ENCODE results near the gene EPHB6.

The EPHB6 gene

DNA sequence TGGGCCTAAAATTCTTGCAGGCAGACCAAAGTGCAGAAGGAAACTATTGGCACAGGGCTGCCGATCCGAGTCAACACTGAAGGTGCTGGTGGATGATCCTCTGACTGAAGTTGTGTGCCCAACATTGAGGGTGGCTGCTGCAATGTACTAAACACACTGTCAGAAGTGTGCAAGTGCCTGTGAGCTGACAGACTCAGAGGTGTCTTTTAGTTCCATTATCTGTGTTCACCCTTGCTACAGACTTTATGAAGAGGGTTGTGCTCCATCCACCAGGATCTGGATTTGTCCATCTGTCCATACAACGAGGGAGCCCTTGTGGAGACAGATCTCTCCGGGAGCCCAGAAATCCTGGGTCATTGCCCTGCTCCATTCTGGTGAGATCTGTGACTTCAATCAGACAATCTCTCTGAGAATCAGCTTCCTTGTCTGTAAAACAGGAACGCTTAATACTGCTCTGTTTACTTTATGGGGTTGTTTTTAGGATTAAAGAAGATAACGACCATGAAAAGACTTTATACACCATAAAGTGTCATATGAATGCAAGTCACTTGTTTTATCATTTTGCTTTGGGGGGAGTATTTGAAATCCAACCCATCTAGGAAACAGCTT is 40.2 kb downstream of the EPHB6 start:
- Histone ChIP-seq H3K9me3 (ENCODE audit: control insufficient read depth, insufficient read depth, low read length) (no peaks in the 10 kb centered on the region), H3F3A (ENCODE audit: control insufficient read depth, insufficient read depth) (no peaks in the 10 kb centered on the region), H3K4me3 (ENCODE audit: low read length) (no peak overlapping the region), H3K27ac (ENCODE audit: low read depth, low read length) (no peak overlapping the region), H3K4me2 (ENCODE audit: low read length) (no peak overlapping the region), H3K36me3 (ENCODE audit: control insufficient read depth, low read length) (no peaks in the 10 kb centered on the region), H3K4me1 (ENCODE audit: control insufficient read depth, low read length) (no peaks in the 10 kb centered on the region), H3K27me3 (ENCODE audit: control insufficient read depth, low read length) (peaks cover 48% of the 10 kb centered on the region), H3K9me2 (replicated peaks; ENCODE audit: control insufficient read depth, low read length) (no peaks in the 10 kb centered on the region), H3K79me2 (ENCODE audit: control insufficient read depth, low read length) (no peaks in the 10 kb centered on the region), H4K20me1 (ENCODE audit: control insufficient read depth, insufficient read depth, low read depth, low read length) (no peaks in the 10 kb centered on the region)
- TF ChIP-seq, protein P1, sequence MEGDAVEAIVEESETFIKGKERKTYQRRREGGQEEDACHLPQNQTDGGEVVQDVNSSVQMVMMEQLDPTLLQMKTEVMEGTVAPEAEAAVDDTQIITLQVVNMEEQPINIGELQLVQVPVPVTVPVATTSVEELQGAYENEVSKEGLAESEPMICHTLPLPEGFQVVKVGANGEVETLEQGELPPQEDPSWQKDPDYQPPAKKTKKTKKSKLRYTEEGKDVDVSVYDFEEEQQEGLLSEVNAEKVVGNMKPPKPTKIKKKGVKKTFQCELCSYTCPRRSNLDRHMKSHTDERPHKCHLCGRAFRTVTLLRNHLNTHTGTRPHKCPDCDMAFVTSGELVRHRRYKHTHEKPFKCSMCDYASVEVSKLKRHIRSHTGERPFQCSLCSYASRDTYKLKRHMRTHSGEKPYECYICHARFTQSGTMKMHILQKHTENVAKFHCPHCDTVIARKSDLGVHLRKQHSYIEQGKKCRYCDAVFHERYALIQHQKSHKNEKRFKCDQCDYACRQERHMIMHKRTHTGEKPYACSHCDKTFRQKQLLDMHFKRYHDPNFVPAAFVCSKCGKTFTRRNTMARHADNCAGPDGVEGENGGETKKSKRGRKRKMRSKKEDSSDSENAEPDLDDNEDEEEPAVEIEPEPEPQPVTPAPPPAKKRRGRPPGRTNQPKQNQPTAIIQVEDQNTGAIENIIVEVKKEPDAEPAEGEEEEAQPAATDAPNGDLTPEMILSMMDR (IDR thresholded peaks at IDR 0.05; ENCODE audit: low read depth, low read length, poor library complexity, severe bottlenecking), result no peak
- no peak for TF ChIP-seq EZH2phosphoT487 (IDR thresholded peaks at IDR 0.05; ENCODE audit: borderline replicate concordance, low read length)

DNA sequence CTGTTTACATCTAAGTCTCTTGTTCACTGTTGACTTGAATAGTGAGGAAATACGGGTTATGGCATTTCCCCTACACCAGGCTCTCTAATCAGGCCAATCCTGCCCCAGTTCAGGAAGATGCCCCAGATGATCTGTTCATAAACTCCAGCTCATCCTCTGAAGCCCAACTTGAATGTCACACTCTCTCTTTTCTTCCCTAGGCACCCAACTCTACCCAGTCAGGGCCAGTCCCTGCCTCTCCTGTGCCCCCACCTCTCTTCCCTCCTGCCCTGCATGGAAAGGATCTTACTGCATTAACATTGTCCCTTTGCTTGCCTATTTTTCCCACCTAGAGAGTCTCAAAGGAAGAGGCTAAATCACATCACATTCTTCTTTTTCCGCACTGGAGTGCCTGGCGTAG is 41.3 kb downstream of the EPHB6 start:
- H3K36me3 ChIP-seq (ENCODE audit: control insufficient read depth, low read length), result no peaks in the 10 kb centered on the region
- no peak overlapping the region for H3K4me2 ChIP-seq (ENCODE audit: low read length)
- TF ChIP-seq EZH2phosphoT487 (IDR thresholded peaks at IDR 0.05; ENCODE audit: borderline replicate concordance, low read length), result no peak
- TF ChIP-seq, protein P1 (IDR thresholded peaks at IDR 0.05; ENCODE audit: low read depth, low read length, poor library complexity, severe bottlenecking), result no peak
- H4K20me1 ChIP-seq (ENCODE audit: control insufficient read depth, insufficient read depth, low read depth, low read length), result no peaks in the 10 kb centered on the region
- H3K27me3 ChIP-seq (ENCODE audit: control insufficient read depth, low read length), result peaks cover 49% of the 10 kb centered on the region
- no peaks in the 10 kb centered on the region for H3K9me3 ChIP-seq (ENCODE audit: control insufficient read depth, insufficient read depth, low read length)
- H3F3A ChIP-seq (ENCODE audit: control insufficient read depth, insufficient read depth), result no peaks in the 10 kb centered on the region
- H3K4me1 ChIP-seq (ENCODE audit: control insufficient read depth, low read length), result no peaks in the 10 kb centered on the region
- no peaks in the 10 kb centered on the region for H3K79me2 ChIP-seq (ENCODE audit: control insufficient read depth, low read length)
- H3K27ac ChIP-seq (ENCODE audit: low read depth, low read length), result no peak overlapping the region
- no peak overlapping the region for H3K4me3 ChIP-seq (ENCODE audit: low read length)
- H3K9me2 ChIP-seq (replicated peaks; ENCODE audit: control insufficient read depth, low read length), result no peaks in the 10 kb centered on the region

DNA sequence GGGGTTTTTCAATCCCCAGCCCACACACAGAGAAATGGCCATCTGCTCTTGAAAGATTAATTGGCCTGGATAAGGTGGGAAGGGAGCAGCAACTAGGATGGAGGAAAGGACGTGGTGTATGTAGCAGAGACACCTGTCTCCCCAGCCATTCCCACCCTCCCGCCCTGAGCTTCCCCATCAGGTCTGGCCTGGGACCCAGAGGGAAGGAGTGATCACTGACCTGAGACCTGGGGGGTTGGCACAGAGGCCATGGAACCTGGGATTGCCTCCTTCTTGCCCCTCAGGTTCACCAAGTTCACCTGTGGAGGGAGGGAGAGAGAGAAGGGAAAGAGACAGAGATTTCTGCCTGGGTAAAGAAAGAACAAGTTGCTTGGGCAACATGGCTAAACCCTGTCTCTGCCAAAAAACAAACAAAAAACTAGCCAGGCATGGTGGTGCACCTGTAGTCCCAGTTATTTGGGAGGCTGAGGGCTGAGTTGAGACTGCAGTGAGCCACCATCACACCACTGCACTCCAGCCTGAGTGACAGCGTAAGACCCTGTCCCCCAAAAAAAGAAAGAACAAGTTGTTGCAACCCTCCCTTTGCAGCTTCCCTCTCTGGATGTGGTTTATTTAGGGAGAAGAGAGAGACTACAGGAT is 42.0 kb downstream of the EPHB6 start:
- no peak for TF ChIP-seq EZH2phosphoT487 (IDR thresholded peaks at IDR 0.05; ENCODE audit: borderline replicate concordance, low read length)
- TF ChIP-seq, protein P1 (IDR thresholded peaks at IDR 0.05; ENCODE audit: low read depth, low read length, poor library complexity, severe bottlenecking), result no peak

More for the DNA sequence above, 42.0 kb downstream of the EPHB6 start:
- H3K36me3 ChIP-seq (ENCODE audit: control insufficient read depth, low read length), result no peaks in the 10 kb centered on the region
- H3K79me2 ChIP-seq (ENCODE audit: control insufficient read depth, low read length), result no peaks in the 10 kb centered on the region
- no peak overlapping the region for H3K27ac ChIP-seq (ENCODE audit: low read depth, low read length)
- H3K9me3 ChIP-seq (ENCODE audit: control insufficient read depth, insufficient read depth, low read length), result no peaks in the 10 kb centered on the region
- no peaks in the 10 kb centered on the region for H4K20me1 ChIP-seq (ENCODE audit: control insufficient read depth, insufficient read depth, low read depth, low read length)
- H3F3A ChIP-seq (ENCODE audit: control insufficient read depth, insufficient read depth), result no peaks in the 10 kb centered on the region
- H3K27me3 ChIP-seq (ENCODE audit: control insufficient read depth, low read length), result peaks cover 48% of the 10 kb centered on the region
- H3K4me2 ChIP-seq (ENCODE audit: low read length), result no peak overlapping the region
- no peak overlapping the region for H3K4me3 ChIP-seq (ENCODE audit: low read length)
- no peaks in the 10 kb centered on the region for H3K9me2 ChIP-seq (replicated peaks; ENCODE audit: control insufficient read depth, low read length)
- H3K4me1 ChIP-seq (ENCODE audit: control insufficient read depth, low read length), result no peaks in the 10 kb centered on the region

Data from DOHH2 (cell line).